Mesothelial cell of epicardium (in vitro differentiated cells): ENCODE results near the gene PRDM7. TPM values are rescaled to one million over a fixed set of nuclear protein-coding genes. Genes with fewer than 3 reads are reported as not detected.
A peak's percentile ranks its signal among the peaks of the same experiment; 100 is the strongest.

ENCODE experiments used
- DNase-seq, 2 experiments: peaks; one replicate each; pipeline ENCODE4 v3.0.0; 2021; ENCODE audit warnings: low spot score in 2 of 2; ENCODE audit not compliant: unreplicated experiment in 2 of 2
- H3K27ac Mint-ChIP-seq: 2 replicates; pipeline ENCODE4 v1.8.0; 2021; ENCODE audit warnings: mixed read lengths
- H3K27me3 Mint-ChIP-seq: 2 replicates; pipeline ENCODE4 v1.8.0; 2021; ENCODE audit warnings: low read depth, mixed read lengths
- H3K36me3 Mint-ChIP-seq: 2 replicates; pipeline ENCODE4 v1.8.0; 2021; ENCODE audit warnings: mixed read lengths
- H3K4me1 Mint-ChIP-seq: 2 replicates; pipeline ENCODE4 v1.8.0; 2021; ENCODE audit warnings: mixed read lengths
- H3K4me3 Mint-ChIP-seq: 2 replicates; pipeline ENCODE4 v1.8.0; 2021; ENCODE audit warnings: mild to moderate bottlenecking, moderate library complexity, mixed read lengths
- H3K9me3 Mint-ChIP-seq: 2 replicates; pipeline ENCODE4 v1.8.0; 2021; ENCODE audit warnings: mixed read lengths
- CTCF ChIP-seq: fragments of 200-600 bp; sonication (generic); IDR thresholded peaks from one replicate; pipeline ENCODE4 v1.5.0; 2021; ENCODE audit warnings: antibody characterized with exemption; ENCODE audit not compliant: unreplicated experiment
- total RNA-seq: library from RNA; stranded (reverse); gene quantifications from 3 replicates; pipeline ENCODE4 v1.2.1, GENCODE V29; 2021

Gene PRDM7
- total RNA-seq, 1 donor from 2014 or later, result not detected

- H3K4me1 Mint-ChIP-seq, result peaks cover 26% of the 10 kb centered on the region
- no peak for TF ChIP-seq CTCF
- H3K27ac Mint-ChIP-seq, result peak overlapping the region; percentile 96
- peak overlapping the region; percentile 71 for H3K4me3 Mint-ChIP-seq
- no peaks in the 10 kb centered on the region for H3K36me3 Mint-ChIP-seq
- H3K27me3 Mint-ChIP-seq, result peaks cover 26% of the 10 kb centered on the region
- no peaks in the 10 kb centered on the region for H3K9me3 Mint-ChIP-seq
- no peak for DNase-seq
Measured at GRCh38 chr16:90020838-90021382, 56.2 kb downstream of the PRDM7 start.

- peaks cover 26% of the 10 kb centered on the region for H3K27me3 Mint-ChIP-seq
- H3K9me3 Mint-ChIP-seq, result no peaks in the 10 kb centered on the region
- H3K4me1 Mint-ChIP-seq, result peaks cover 26% of the 10 kb centered on the region
- H3K36me3 Mint-ChIP-seq, result no peaks in the 10 kb centered on the region
- TF ChIP-seq CTCF, result no peak
- peak overlapping the region; percentile 71 for H3K4me3 Mint-ChIP-seq
- no peak for DNase-seq
- H3K27ac Mint-ChIP-seq, result peak overlapping the region; percentile 96
Measured at GRCh38 chr16:90020260-90020837, 56.8 kb downstream of the PRDM7 start.

GRCh38 chr16:90019543-90020259 lies 57.4 kb downstream of the PRDM7 start:
- TF ChIP-seq CTCF, result peak; percentile 25
- Mint-ChIP-seq H3K9me3 (no peaks in the 10 kb centered on the region), H3K4me1 (peaks cover 26% of the 10 kb centered on the region), H3K27me3 (peaks cover 26% of the 10 kb centered on the region), H3K36me3 (no peaks in the 10 kb centered on the region), H3K27ac (peak overlapping the region; percentile 96), H3K4me3 (peak overlapping the region; percentile 71)
- DNase-seq, result peak; percentile 52 to 70

- Mint-ChIP-seq H3K4me1 (peaks cover 19% of the 10 kb centered on the region), H3K27me3 (peaks cover 26% of the 10 kb centered on the region), H3K4me3 (peak within 1 kb of the TSS; percentile 82), H3K27ac (peak within 1 kb of the TSS; percentile 96), H3K36me3 (no peaks in the 10 kb centered on the region), H3K9me3 (no peaks in the 10 kb centered on the region)
- TF ChIP-seq CTCF, result no peak
- DNase-seq, result peak in 1 of 2 experiments; percentile 41
Measured at GRCh38 chr16:90018652-90019542, 58.2 kb downstream of the PRDM7 start, which contains the start of gene DBNDD1. DBNDD1 (minus strand) TSS chr16:90019456; CDS start chr16:90019341, 115 bp downstream.

GRCh38 chr16:90018297-90018651 lies 58.9 kb downstream of the PRDM7 start:
- Mint-ChIP-seq H3K4me1 (peaks cover 19% of the 10 kb centered on the region), H3K9me3 (no peaks in the 10 kb centered on the region), H3K36me3 (no peaks in the 10 kb centered on the region), H3K27me3 (peaks cover 26% of the 10 kb centered on the region), H3K4me3 (peak overlapping the region; percentile 82), H3K27ac (no peak overlapping the region)
- no peak for TF ChIP-seq CTCF
- peak in 1 of 2 experiments; percentile 48 for DNase-seq
